Suprapubic skin (tissue), 4 donors: ENCODE results near the gene NHLH1. TPM values are rescaled to one million over a fixed set of nuclear protein-coding genes. Genes with fewer than 3 reads are reported as not detected.

Experiments
- DNase-seq, 2 donors: peaks; one replicate each; pipeline ENCODE4 v3.0.0-alpha.2; 2019; ENCODE audit warnings: low spot score in 2 of 2
- H3K27ac ChIP-seq: fragments of 200-600 bp; sonication (generic); one replicate; pipeline ENCODE4 v1.5.1; 2019
- H3K27me3 ChIP-seq: fragments of 200-600 bp; sonication (generic); one replicate; pipeline ENCODE4 v1.5.1; 2019
- H3K36me3 ChIP-seq: fragments of 200-600 bp; sonication (generic); one replicate; pipeline ENCODE4 v1.5.1; 2019
- H3K4me1 ChIP-seq: fragments of 200-600 bp; sonication (generic); one replicate; pipeline ENCODE4 v1.5.1; 2019
- H3K4me3 ChIP-seq: fragments of 200-600 bp; sonication (generic); one replicate; pipeline ENCODE4 v1.5.1; 2019; ENCODE audit warnings: mild to moderate bottlenecking
- H3K9me3 ChIP-seq: fragments of 200-600 bp; sonication (generic); one replicate; pipeline ENCODE4 v1.5.1; 2019
- CTCF ChIP-seq, 2 donors: fragments of 200-600 bp in 1 of 2; fragments of 450-650 bp in 1 of 2; sonication (generic) in 1 of 2; IDR thresholded peaks; one replicate each; pipeline ENCODE4 v1.5.1; 2016 to 2019; ENCODE audit warnings: antibody characterized with exemption in 2 of 2, mild to moderate bottlenecking in 1 of 2, moderate library complexity in 1 of 2
- EP300 ChIP-seq: sonication (generic); formaldehyde crosslinking; IDR thresholded peaks from one replicate; pipeline ENCODE4 v1.6.1; 2017; ENCODE audit warnings: antibody characterized with exemption
- POLR2A ChIP-seq, 2 donors: fragments of 450-650 bp; IDR thresholded peaks; one replicate each; pipeline ENCODE4 v1.6.1; 2017; ENCODE audit warnings: antibody characterized with exemption in 2 of 2, mild to moderate bottlenecking in 2 of 2, moderate library complexity in 2 of 2
- POLR2AphosphoS5 ChIP-seq, 3 donors: sonication (generic); formaldehyde crosslinking; IDR thresholded peaks; one replicate each; pipeline ENCODE4 v1.6.1; 2017; ENCODE audit warnings: antibody characterized with exemption in 3 of 3
- WGBS: methylation state at CpG from one replicate; pipeline ENCODE4 v1.1.5; 2018; 5-methylcytosine and 5-hydroxymethylcytosine counted together
- total RNA-seq, 4 donors: library from RNA; depleted of rRNA; stranded (reverse); fragments of >200 nt; gene quantifications; one replicate each; pipeline ENCODE4 v1.1.0, GENCODE V29; 2016

The NHLH1 gene
- total RNA-seq, 4 donors from 2014 or later = 0.39 TPM; not detected in 3

- TF ChIP-seq CTCF (IDR thresholded peaks at IDR 0.05) = no peak
- no peak for TF ChIP-seq POLR2AphosphoS5 (IDR thresholded peaks at IDR 0.05)
- no peak for TF ChIP-seq POLR2A (IDR thresholded peaks at IDR 0.05)
- no peak for TF ChIP-seq EP300
- H3K27ac ChIP-seq = peak overlapping the region; percentile 87
These were observed 42.6 kb downstream of the NHLH1 start for GRCh38 chr1:160409486-160409885.

GRCh38 chr1:160410406-160411005, 43.6 kb downstream of the NHLH1 start:
- peak overlapping the region; percentile 87 for H3K27ac ChIP-seq
- no peaks in the 10 kb centered on the region for H3K27me3 ChIP-seq
- TF ChIP-seq EP300 (no peak), CTCF (IDR thresholded peaks at IDR 0.05) (no peak), POLR2A (IDR thresholded peaks at IDR 0.05) (no peak), POLR2AphosphoS5 (IDR thresholded peaks at IDR 0.05) (no peak)
- no peaks in the 10 kb centered on the region for H3K36me3 ChIP-seq
- peaks cover 89% of the 10 kb centered on the region for H3K4me1 ChIP-seq
- no peak for DNase-seq
- H3K9me3 ChIP-seq = no peaks in the 10 kb centered on the region
- H3K4me3 ChIP-seq = no peak overlapping the region
- WGBS = 58% methylated on average over 15 of the region's 19 CpGs

More at GRCh38 chr1:160409486-160409885, 42.6 kb downstream of the NHLH1 start:
- no peak for DNase-seq
- H3K4me3 ChIP-seq = no peak overlapping the region
- peaks cover 89% of the 10 kb centered on the region for H3K4me1 ChIP-seq
- 72% methylated on average over 3 of the region's 5 CpGs for WGBS
- H3K36me3 ChIP-seq = no peaks in the 10 kb centered on the region
- no peaks in the 10 kb centered on the region for H3K9me3 ChIP-seq
- H3K27me3 ChIP-seq = no peaks in the 10 kb centered on the region

- Histone ChIP-seq H3K36me3 (peaks cover 3% of the 10 kb centered on the region), H3K27ac (no peak overlapping the region), H3K4me3 (no peak overlapping the region), H3K9me3 (no peaks in the 10 kb centered on the region), H3K27me3 (no peaks in the 10 kb centered on the region), H3K4me1 (peaks cover 89% of the 10 kb centered on the region)
- TF ChIP-seq EP300 (no peak), CTCF (IDR thresholded peaks at IDR 0.05) (no peak)
- DNase-seq = no peak
- WGBS = 48% methylated on average over 6 of the region's 6 CpGs
These were observed 44.6 kb downstream of the NHLH1 start for GRCh38 chr1:160411271-160412027.

GRCh38 chr1:160412028-160412362, 45.1 kb downstream of the NHLH1 start:
- Histone ChIP-seq H3K4me3 (no peak overlapping the region), H3K4me1 (peaks cover 84% of the 10 kb centered on the region), H3K36me3 (peaks cover 5% of the 10 kb centered on the region), H3K27me3 (no peaks in the 10 kb centered on the region), H3K27ac (no peak overlapping the region), H3K9me3 (no peaks in the 10 kb centered on the region)
- TF ChIP-seq POLR2AphosphoS5 (IDR thresholded peaks at IDR 0.05) (no peak), CTCF (IDR thresholded peaks at IDR 0.05) (no peak), EP300 (no peak), POLR2A (IDR thresholded peaks at IDR 0.05) (no peak)
- WGBS = 77% methylated on average over 3 of the region's 3 CpGs
- DNase-seq = no peak

GRCh38 chr1:160413716-160414115, 46.8 kb downstream of the NHLH1 start:
- Histone ChIP-seq H3K9me3 (no peaks in the 10 kb centered on the region), H3K27me3 (no peaks in the 10 kb centered on the region), H3K27ac (peak overlapping the region; percentile 51), H3K4me3 (no peak overlapping the region), H3K4me1 (peaks cover 67% of the 10 kb centered on the region), H3K36me3 (peaks cover 16% of the 10 kb centered on the region)
- 89% methylated on average over 3 of the region's 3 CpGs for WGBS
- no peak for TF ChIP-seq CTCF (IDR thresholded peaks at IDR 0.05)
- DNase-seq = no peak
